GM12878 (cell line): ENCODE data around the gene RBM15B.
A peak's percentile ranks its signal among the peaks of the same experiment; 100 is the strongest.

Experiments
- BRCA1 ChIP-seq: IDR thresholded peaks from 2 replicates; pipeline ENCODE4 v1.6.1; 2011; ENCODE audit warnings: low read depth, low read length, improper control_type of control experiment
- CEBPB ChIP-seq, 2 experiments: fragments of 150-350 bp in 1 of 2; IDR thresholded peaks; 2 replicates each; pipeline ENCODE4 v1.6.1; 2012 to 2014; ENCODE audit warnings: low read depth in 2 of 2, low read length in 2 of 2, borderline replicate concordance in 1 of 2, inconsistent platforms in 1 of 2
- CREB1 ChIP-seq: IDR thresholded peaks from 2 replicates; pipeline ENCODE4 v1.6.1; 2012; ENCODE audit warnings: low read depth, mild to moderate bottlenecking, inconsistent platforms
- PAX8 ChIP-seq: fragments of 450-650 bp; IDR thresholded peaks from 2 replicates; pipeline ENCODE4 v1.6.1; 2017; ENCODE audit warnings: mild to moderate bottlenecking, moderate library complexity
- POLR2A ChIP-seq: IDR thresholded peaks from 2 replicates; pipeline ENCODE4 v1.6.1; 2011; ENCODE audit warnings: low read depth, mild to moderate bottlenecking, low read length
- POLR2AphosphoS5 ChIP-seq: IDR thresholded peaks from 2 replicates; pipeline ENCODE4 v1.6.1; 2011; ENCODE audit warnings: mild to moderate bottlenecking, low read length, inconsistent platforms
- RAD51 ChIP-seq: fragments of 450-650 bp; IDR thresholded peaks from 2 replicates; pipeline ENCODE4 v1.6.1; 2016; ENCODE audit warnings: moderate library complexity, mild to moderate bottlenecking, inconsistent platforms
- TAF1 ChIP-seq: IDR thresholded peaks from 2 replicates; pipeline ENCODE4 v1.6.1; 2011; ENCODE audit warnings: mild to moderate bottlenecking, low read depth, low read length, borderline replicate concordance
- TF ChIP-seq, protein P1 (sequence below), 3 experiments: IDR thresholded peaks in 2 of 3; conservative IDR thresholded peaks in 1 of 3; 2 replicates each; pipeline ENCODE4 v1.5.1; 2011; ENCODE audit warnings: low read depth in 3 of 3, low read length in 3 of 3, mild to moderate bottlenecking in 3 of 3, control low read depth in 2 of 3, moderate library complexity in 2 of 3, inconsistent platforms in 1 of 3, mixed read lengths in 1 of 3; ENCODE audit not compliant: control insufficient read depth in 2 of 3, insufficient read depth in 1 of 3; ENCODE audit errors: extremely low read depth in 1 of 3
- TF ChIP-seq, protein P2 (sequence below): fragments of 450-650 bp; IDR thresholded peaks from 2 replicates; pipeline ENCODE4 v1.6.1; 2016; ENCODE audit warnings: mild to moderate bottlenecking

- TF ChIP-seq, protein P1, sequence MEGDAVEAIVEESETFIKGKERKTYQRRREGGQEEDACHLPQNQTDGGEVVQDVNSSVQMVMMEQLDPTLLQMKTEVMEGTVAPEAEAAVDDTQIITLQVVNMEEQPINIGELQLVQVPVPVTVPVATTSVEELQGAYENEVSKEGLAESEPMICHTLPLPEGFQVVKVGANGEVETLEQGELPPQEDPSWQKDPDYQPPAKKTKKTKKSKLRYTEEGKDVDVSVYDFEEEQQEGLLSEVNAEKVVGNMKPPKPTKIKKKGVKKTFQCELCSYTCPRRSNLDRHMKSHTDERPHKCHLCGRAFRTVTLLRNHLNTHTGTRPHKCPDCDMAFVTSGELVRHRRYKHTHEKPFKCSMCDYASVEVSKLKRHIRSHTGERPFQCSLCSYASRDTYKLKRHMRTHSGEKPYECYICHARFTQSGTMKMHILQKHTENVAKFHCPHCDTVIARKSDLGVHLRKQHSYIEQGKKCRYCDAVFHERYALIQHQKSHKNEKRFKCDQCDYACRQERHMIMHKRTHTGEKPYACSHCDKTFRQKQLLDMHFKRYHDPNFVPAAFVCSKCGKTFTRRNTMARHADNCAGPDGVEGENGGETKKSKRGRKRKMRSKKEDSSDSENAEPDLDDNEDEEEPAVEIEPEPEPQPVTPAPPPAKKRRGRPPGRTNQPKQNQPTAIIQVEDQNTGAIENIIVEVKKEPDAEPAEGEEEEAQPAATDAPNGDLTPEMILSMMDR (IDR thresholded peaks at IDR 0.05 in 2 of 3, conservative IDR thresholded peaks at IDR 0.05 in 1 of 3; ENCODE audit: control insufficient read depth in 2 of 3, extremely low read depth in 1 of 3, insufficient read depth in 1 of 3, low read depth in 3 of 3, low read length in 3 of 3) = peak; percentile 62 to 72 (median 67)
- TF ChIP-seq BRCA1 = no peak
- TF ChIP-seq TAF1 = no peak
- TF ChIP-seq CEBPB (IDR thresholded peaks at IDR 0.05; ENCODE audit: borderline replicate concordance in 1 of 2, low read depth in 2 of 2, low read length in 2 of 2) = no peak
- no peak for TF ChIP-seq POLR2A
- no peak for TF ChIP-seq PAX8
- TF ChIP-seq POLR2AphosphoS5 = no peak
- no peak for TF ChIP-seq CREB1
- TF ChIP-seq RAD51 = no peak
- TF ChIP-seq, protein P2, sequence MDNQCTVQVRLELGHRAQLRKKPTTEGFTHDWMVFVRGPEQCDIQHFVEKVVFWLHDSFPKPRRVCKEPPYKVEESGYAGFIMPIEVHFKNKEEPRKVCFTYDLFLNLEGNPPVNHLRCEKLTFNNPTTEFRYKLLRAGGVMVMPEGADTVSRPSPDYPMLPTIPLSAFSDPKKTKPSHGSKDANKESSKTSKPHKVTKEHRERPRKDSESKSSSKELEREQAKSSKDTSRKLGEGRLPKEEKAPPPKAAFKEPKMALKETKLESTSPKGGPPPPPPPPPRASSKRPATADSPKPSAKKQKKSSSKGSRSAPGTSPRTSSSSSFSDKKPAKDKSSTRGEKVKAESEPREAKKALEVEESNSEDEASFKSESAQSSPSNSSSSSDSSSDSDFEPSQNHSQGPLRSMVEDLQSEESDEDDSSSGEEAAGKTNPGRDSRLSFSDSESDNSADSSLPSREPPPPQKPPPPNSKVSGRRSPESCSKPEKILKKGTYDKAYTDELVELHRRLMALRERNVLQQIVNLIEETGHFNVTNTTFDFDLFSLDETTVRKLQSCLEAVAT = no peak
Observed at GRCh38 chr3:51371943-51372557, 19.0 kb upstream of the RBM15B start.
